Gastrocnemius medialis (tissue), 4 donors: Measurements from ENCODE around the gene SLC66A2. TPM values are rescaled to one million over a fixed set of nuclear protein-coding genes. Genes with fewer than 3 reads are reported as not detected.

Experiments
- ATAC-seq, 2 donors: fragments of 150-250 bp; one replicate each; pipeline ENCODE4 v1.9.1; 2016
- DNase-seq, 2 donors: peaks; one replicate each; pipeline ENCODE4 v3.0.0-alpha.2; 2019
- H3K27ac ChIP-seq, 4 donors: fragments of 200-600 bp; sonication (generic); 1 replicate in 1 of 4; 2 replicates in 3 of 4; pipeline ENCODE4 v1.5.1; 2016 to 2018; ENCODE audit warnings: mild to moderate bottlenecking in 2 of 4, moderate library complexity in 1 of 4
- H3K27me3 ChIP-seq, 3 donors: fragments of 200-600 bp; sonication (generic) in 2 of 3; 1 replicate in 1 of 3; 2 replicates in 2 of 3; pipeline versions ENCODE4 v1.5.1 to v1.6.0; 2016 to 2019; ENCODE audit warnings: mild to moderate bottlenecking in 1 of 3, moderate library complexity in 1 of 3
- H3K36me3 ChIP-seq, 2 donors: fragments of 200-600 bp; sonication (generic) in 1 of 2; one replicate each; pipeline ENCODE4 v1.5.1; 2017 to 2018
- H3K4me1 ChIP-seq, 2 donors: fragments of 200-600 bp; sonication (generic) in 1 of 2; one replicate each; pipeline ENCODE4 v1.5.1; 2016 to 2017; ENCODE audit warnings: mild to moderate bottlenecking in 2 of 2
- H3K4me3 ChIP-seq, 4 donors: fragments of 200-600 bp; sonication (generic) in 3 of 4; 1 replicate in 1 of 4; 2 replicates in 3 of 4; pipeline ENCODE4 v1.5.1; 2016 to 2019; ENCODE audit warnings: mild to moderate bottlenecking in 2 of 4
- H3K9me3 ChIP-seq, 3 donors: fragments of 200-600 bp; sonication (generic) in 2 of 3; 1 replicate in 1 of 3; 2 replicates in 2 of 3; pipeline ENCODE4 v1.5.1; 2016 to 2019
- POLR2A ChIP-seq, 2 donors: fragments of 450-650 bp; IDR thresholded peaks; one replicate each; pipeline ENCODE4 v1.6.1; 2017; ENCODE audit warnings: antibody characterized with exemption in 2 of 2, mild to moderate bottlenecking in 2 of 2, moderate library complexity in 2 of 2
- in situ Hi-C, 4 donors: fragments of 200-750 bp; cut with MboI; loops; one replicate each; pipeline versions ENCODE4 v1.15.0 to v1.8.0; 2017; ENCODE audit warnings: low sequenced_read_pairs in 4 of 4
- intact Hi-C: fragments of 100-400 bp; cut with DNase I; formaldehyde crosslinking; loops from one replicate; pipeline ENCODE4 v1.15.1; 2023; ENCODE audit warnings: low total_unique reads
- total RNA-seq, 4 donors: library from RNA; depleted of rRNA; stranded (reverse); fragments of >200 nt; gene quantifications; one replicate each; pipeline versions ENCODE4 v1.1.0 to v1.2.3, GENCODE V29; 2016
- TF ChIP-seq, protein P1 (sequence below), 5 experiments: fragments of 450-650 bp in 3 of 5; fragments of 200-600 bp in 2 of 5; sonication (generic) in 2 of 5; IDR thresholded peaks in 4 of 5; conservative IDR thresholded peaks in 1 of 5; 1 replicate in 4 of 5; 2 replicates in 1 of 5; pipeline ENCODE4 v1.5.1; 2016 to 2019; ENCODE audit warnings: antibody characterized with exemption in 5 of 5, mild to moderate bottlenecking in 3 of 5, moderate library complexity in 3 of 5

Gene SLC66A2
- total RNA-seq, 4 donors from 2014 or later: 43.3 to 121 (median 107) TPM

- ATAC-seq: no peak
These were observed 19.9 kb upstream of the SLC66A2 start for GRCh38 chr18:79971211-79971952.

DNA sequence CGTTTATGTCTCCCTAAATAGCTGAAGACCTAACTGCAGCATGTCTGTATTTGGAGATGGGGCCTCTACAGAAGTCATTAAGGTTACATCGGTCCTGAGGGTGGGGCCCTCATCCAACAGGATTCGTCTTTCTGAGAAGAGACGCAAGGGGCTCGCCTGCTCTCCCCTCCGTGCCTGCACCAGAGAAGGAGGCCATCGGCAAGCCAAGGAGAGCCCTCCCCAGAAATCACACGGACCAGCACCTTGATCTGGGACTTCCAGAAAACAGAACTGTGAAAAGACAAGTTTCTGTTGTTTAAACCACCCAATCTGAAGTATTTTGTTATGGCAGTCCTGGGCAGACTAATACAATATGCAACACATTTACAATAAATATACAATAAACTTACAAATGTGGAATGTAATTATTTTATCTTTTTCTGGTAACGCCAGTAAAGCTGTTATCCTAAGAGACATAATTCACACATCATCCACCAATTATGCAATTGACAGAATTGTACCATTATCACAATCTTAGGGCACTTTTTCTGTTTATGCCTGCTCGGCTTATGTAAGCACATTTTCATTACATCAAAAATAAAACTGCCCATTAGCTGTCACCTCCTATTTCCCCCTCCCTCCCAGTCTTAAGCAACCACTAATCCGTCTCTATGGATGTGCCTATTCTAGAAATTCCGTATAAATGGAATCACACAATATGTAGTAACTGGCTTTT lies 19.1 kb upstream of the SLC66A2 start:
- in situ Hi-C loops (no loop called here), intact Hi-C loops (no loop called here)
- Histone ChIP-seq H3K9me3 (no peaks in the 10 kb centered on the region), H3K27ac (no peak overlapping the region), H3K36me3 (peaks cover 0 to 38% of the 10 kb centered on the region in 2 donors), H3K27me3 (no peaks in the 10 kb centered on the region), H3K4me1 (no peaks in the 10 kb centered on the region), H3K4me3 (no peak overlapping the region)
- DNase-seq (no peak), ATAC-seq (no peak)
- TF ChIP-seq POLR2A (IDR thresholded peaks at IDR 0.05): no peak
- TF ChIP-seq, protein P1, sequence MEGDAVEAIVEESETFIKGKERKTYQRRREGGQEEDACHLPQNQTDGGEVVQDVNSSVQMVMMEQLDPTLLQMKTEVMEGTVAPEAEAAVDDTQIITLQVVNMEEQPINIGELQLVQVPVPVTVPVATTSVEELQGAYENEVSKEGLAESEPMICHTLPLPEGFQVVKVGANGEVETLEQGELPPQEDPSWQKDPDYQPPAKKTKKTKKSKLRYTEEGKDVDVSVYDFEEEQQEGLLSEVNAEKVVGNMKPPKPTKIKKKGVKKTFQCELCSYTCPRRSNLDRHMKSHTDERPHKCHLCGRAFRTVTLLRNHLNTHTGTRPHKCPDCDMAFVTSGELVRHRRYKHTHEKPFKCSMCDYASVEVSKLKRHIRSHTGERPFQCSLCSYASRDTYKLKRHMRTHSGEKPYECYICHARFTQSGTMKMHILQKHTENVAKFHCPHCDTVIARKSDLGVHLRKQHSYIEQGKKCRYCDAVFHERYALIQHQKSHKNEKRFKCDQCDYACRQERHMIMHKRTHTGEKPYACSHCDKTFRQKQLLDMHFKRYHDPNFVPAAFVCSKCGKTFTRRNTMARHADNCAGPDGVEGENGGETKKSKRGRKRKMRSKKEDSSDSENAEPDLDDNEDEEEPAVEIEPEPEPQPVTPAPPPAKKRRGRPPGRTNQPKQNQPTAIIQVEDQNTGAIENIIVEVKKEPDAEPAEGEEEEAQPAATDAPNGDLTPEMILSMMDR (IDR thresholded peaks at IDR 0.05 in 4 of 5, conservative IDR thresholded peaks at IDR 0.05 in 1 of 5): no peak

More at GRCh38 chr18:79971211-79971952, 19.9 kb upstream of the SLC66A2 start:
- peaks cover 0 to 41% of the 10 kb centered on the region in 2 donors for H3K36me3 ChIP-seq
- H3K9me3 ChIP-seq: no peaks in the 10 kb centered on the region
- H3K27me3 ChIP-seq: no peaks in the 10 kb centered on the region
- in situ Hi-C loops: no loop called here
- no peaks in the 10 kb centered on the region for H3K4me1 ChIP-seq
- no peak overlapping the region for H3K27ac ChIP-seq
- no peak overlapping the region for H3K4me3 ChIP-seq
- intact Hi-C loops: no loop called here
- DNase-seq: no peak
- no peak for TF ChIP-seq POLR2A (IDR thresholded peaks at IDR 0.05)
- TF ChIP-seq, protein P1 (IDR thresholded peaks at IDR 0.05 in 4 of 5, conservative IDR thresholded peaks at IDR 0.05 in 1 of 5): no peak

GRCh38 chr18:79965119-79965902 lies 13.9 kb upstream of the SLC66A2 start:
- Histone ChIP-seq H3K36me3 (peaks cover 0 to 3% of the 10 kb centered on the region in 2 donors), H3K4me1 (peaks cover 3 to 4% of the 10 kb centered on the region in 2 donors), H3K4me3 (peak overlapping the region; percentile 51 to 88 (median 57)), H3K27ac (peak overlapping the region; percentile 65 to 81 (median 72)), H3K27me3 (peaks cover 0 to 3% (median 0%) of the 10 kb centered on the region in 3 donors), H3K9me3 (no peaks in the 10 kb centered on the region)
- intact Hi-C loops: loop anchor here (2.0 kb wide), 1 partner anchor 23 kb away; the partner anchor contains the start of gene TXNL4A
- in situ Hi-C loops: no loop called here
- TF ChIP-seq POLR2A (IDR thresholded peaks at IDR 0.05): no peak
- TF ChIP-seq, protein P1 (IDR thresholded peaks at IDR 0.05 in 4 of 5, conservative IDR thresholded peaks at IDR 0.05 in 1 of 5): no peak
- no peak for DNase-seq
- ATAC-seq: peak; percentile 47 to 53

- TF ChIP-seq, protein P1 (IDR thresholded peaks at IDR 0.05 in 4 of 5, conservative IDR thresholded peaks at IDR 0.05 in 1 of 5): peak in 3 of 5 experiments; percentile 34 to 61 (median 49)
- no peak for TF ChIP-seq POLR2A (IDR thresholded peaks at IDR 0.05)
These were observed 13.1 kb upstream of the SLC66A2 start, which contains the start of gene HSBP1L1 for GRCh38 chr18:79964330-79965118. TSS of gene HSBP1L1 (plus strand) at chr18:79964643. CDS start at chr18:79964736, 93 bp downstream.

More at GRCh38 chr18:79964330-79965118, 13.1 kb upstream of the SLC66A2 start, which contains the start of gene HSBP1L1:
- Histone ChIP-seq H3K36me3 (no peaks in the 10 kb centered on the region), H3K27ac (peak within 1 kb of the TSS; percentile 65 to 81 (median 72)), H3K9me3 (no peaks in the 10 kb centered on the region), H3K4me3 (peak within 1 kb of the TSS; percentile 51 to 88 (median 57)), H3K27me3 (peaks cover 0 to 3% (median 0%) of the 10 kb centered on the region in 3 donors), H3K4me1 (peaks cover 3 to 4% of the 10 kb centered on the region in 2 donors)
- in situ Hi-C loops (no loop called here), intact Hi-C loops (loop anchor here (2.0 kb wide), 1 partner anchor 24 kb away; the partner anchor contains the start of gene TXNL4A)
- DNase-seq (peak in 1 of 2 donors; percentile 48), ATAC-seq (peak; percentile 65 to 77)
